Ovary (tissue), 3 donors: ENCODE results near the gene SET.

ENCODE experiments used
- CTCF ChIP-seq, 3 donors: fragments of 450-650 bp in 2 of 3; fragments of 200-600 bp in 1 of 3; IDR thresholded peaks; one replicate each; pipeline versions ENCODE4 v1.5.1 to v1.8.0; 2016 to 2022; ENCODE audit warnings: antibody characterized with exemption in 3 of 3, mild to moderate bottlenecking in 1 of 3
- EP300 ChIP-seq: sonication (generic); formaldehyde crosslinking; IDR thresholded peaks from one replicate; pipeline ENCODE4 v1.6.1; 2017; ENCODE audit warnings: antibody characterized with exemption
- POLR2A ChIP-seq: fragments of 450-650 bp; IDR thresholded peaks from one replicate; pipeline ENCODE4 v1.6.1; 2017; ENCODE audit warnings: antibody characterized with exemption, mild to moderate bottlenecking, moderate library complexity
- donor health status: DM: no; HTN: no; CAD: no.

- TF ChIP-seq CTCF (IDR thresholded peaks at IDR 0.05) (no peak), EP300 (no peak), POLR2A (peak; percentile 94)
These were observed at the start of gene SET for GRCh38 chr9:128688501-128689292.
